Neural crest cell (in vitro differentiated cells): Measurements from ENCODE around the gene FGF23. TPM values are rescaled to one million over a fixed set of nuclear protein-coding genes. Genes with fewer than 3 reads are reported as not detected.

Experiments used
- DNase-seq: peaks from one replicate; pipeline ENCODE4 v3.0.0; 2021; ENCODE audit warnings: low read depth, mixed read lengths, low spot score
- H3K27ac Mint-ChIP-seq: one replicate; pipeline ENCODE4 v1.8.0; 2021; ENCODE audit warnings: mild to moderate bottlenecking, mixed read lengths; ENCODE audit not compliant: unreplicated experiment
- H3K27me3 Mint-ChIP-seq: 2 replicates; pipeline ENCODE4 v1.8.0; 2021; ENCODE audit warnings: low read depth, mild to moderate bottlenecking, mixed read lengths
- H3K36me3 Mint-ChIP-seq: 2 replicates; pipeline ENCODE4 v1.8.0; 2021; ENCODE audit warnings: low read depth, mild to moderate bottlenecking, mixed read lengths
- H3K4me1 Mint-ChIP-seq: 2 replicates; pipeline ENCODE4 v1.8.0; 2021; ENCODE audit warnings: mixed read lengths
- H3K4me3 Mint-ChIP-seq: one replicate; pipeline ENCODE4 v1.8.0; 2021; ENCODE audit warnings: mild to moderate bottlenecking, mixed read lengths
- H3K9me3 Mint-ChIP-seq: 2 replicates; pipeline ENCODE4 v1.8.0; 2021; ENCODE audit warnings: mixed read lengths
- CTCF ChIP-seq: fragments of 200-600 bp; sonication (generic); conservative IDR thresholded peaks from 2 replicates; pipeline ENCODE4 v1.5.0; 2021; ENCODE audit warnings: antibody characterized with exemption, mild to moderate bottlenecking
- total RNA-seq: library from RNA; stranded (reverse); gene quantifications from 2 replicates; pipeline ENCODE4 v1.2.1, GENCODE V29; 2021

FGF23 gene
- total RNA-seq, 1 donor from 2014 or later = 0.16 TPM

- no peaks in the 10 kb centered on the region for H3K36me3 Mint-ChIP-seq
- DNase-seq = no peak
- H3K27ac Mint-ChIP-seq = no peak overlapping the region
- no peak overlapping the region for H3K4me3 Mint-ChIP-seq
- peaks cover 37% of the 10 kb centered on the region for H3K27me3 Mint-ChIP-seq
- H3K4me1 Mint-ChIP-seq = no peaks in the 10 kb centered on the region
- TF ChIP-seq CTCF = no peak
- no peaks in the 10 kb centered on the region for H3K9me3 Mint-ChIP-seq
Measured at GRCh38 chr12:4370265-4370664, 9.2 kb downstream of the FGF23 start.

- no peak overlapping the region for H3K4me3 Mint-ChIP-seq
- H3K9me3 Mint-ChIP-seq = no peaks in the 10 kb centered on the region
- no peaks in the 10 kb centered on the region for H3K36me3 Mint-ChIP-seq
- no peak for TF ChIP-seq CTCF
- H3K4me1 Mint-ChIP-seq = no peaks in the 10 kb centered on the region
- H3K27me3 Mint-ChIP-seq = peaks cover 41% of the 10 kb centered on the region
- no peak for DNase-seq
- no peak overlapping the region for H3K27ac Mint-ChIP-seq
Measured at GRCh38 chr12:4369548-4369947, 10.0 kb downstream of the FGF23 start.

- peak; percentile 21 for TF ChIP-seq CTCF
- no peak for DNase-seq
- Mint-ChIP-seq H3K4me3 (no peak overlapping the region), H3K4me1 (no peaks in the 10 kb centered on the region), H3K27ac (no peak overlapping the region), H3K27me3 (peaks cover 48% of the 10 kb centered on the region), H3K9me3 (no peaks in the 10 kb centered on the region), H3K36me3 (no peaks in the 10 kb centered on the region)
Measured at GRCh38 chr12:4366090-4366489, 13.4 kb downstream of the FGF23 start.

- Mint-ChIP-seq H3K27ac (no peak overlapping the region), H3K4me3 (no peak overlapping the region), H3K9me3 (peaks cover 9% of the 10 kb centered on the region), H3K36me3 (peaks cover 10% of the 10 kb centered on the region), H3K27me3 (no peaks in the 10 kb centered on the region), H3K4me1 (no peaks in the 10 kb centered on the region)
- peak; percentile 68 for TF ChIP-seq CTCF
- DNase-seq = peak; percentile 50
Measured at GRCh38 chr12:4356041-4356327, 23.5 kb downstream of the FGF23 start.

- Mint-ChIP-seq H3K9me3 (peaks cover 9% of the 10 kb centered on the region), H3K36me3 (peaks cover 14% of the 10 kb centered on the region), H3K27me3 (no peaks in the 10 kb centered on the region), H3K4me3 (no peak overlapping the region), H3K27ac (no peak overlapping the region), H3K4me1 (no peaks in the 10 kb centered on the region)
- no peak for TF ChIP-seq CTCF
- DNase-seq = no peak
Measured at GRCh38 chr12:4355156-4356040, 24.1 kb downstream of the FGF23 start.
